HEK293T (cell line): ENCODE data around the gene PRAME.

Source experiments
- HDGF ChIP-seq: fragments of 450-650 bp; IDR thresholded peaks from 2 replicates; pipeline ENCODE4 v1.6.1; 2017; ENCODE audit warnings: antibody characterized with exemption, borderline replicate concordance
- L3MBTL2 ChIP-seq: fragments of 450-650 bp; conservative IDR thresholded peaks from 2 replicates; pipeline ENCODE4 v1.6.1; 2016; ENCODE audit warnings: mild to moderate bottlenecking
- PKNOX1 ChIP-seq: fragments of 450-650 bp; IDR thresholded peaks from 2 replicates; pipeline ENCODE4 v1.6.1; 2016
- SP1 ChIP-seq: fragments of 450-650 bp; IDR thresholded peaks from 2 replicates; pipeline ENCODE4 v1.6.1; 2017

DNA sequence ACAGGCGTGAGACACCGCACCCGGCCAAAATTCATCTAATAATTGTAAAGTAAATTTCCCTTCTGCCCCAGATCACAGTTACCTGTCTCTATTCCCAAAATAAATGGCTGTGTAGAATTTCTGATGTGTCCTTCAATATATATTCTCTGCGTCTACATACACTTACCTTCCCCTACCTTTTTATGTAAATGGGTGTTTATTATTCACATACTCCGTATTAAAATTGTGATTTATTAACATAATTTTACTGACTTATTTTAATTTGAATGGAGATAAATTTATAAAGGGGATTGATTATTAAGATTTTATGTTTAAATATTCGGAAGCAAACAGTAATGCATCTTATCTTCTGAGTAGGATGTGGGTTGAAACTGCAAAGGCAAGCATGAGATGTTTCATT, 22.6 kb downstream of the PRAME start:
- no peak for TF ChIP-seq HDGF
- no peak for TF ChIP-seq PKNOX1
- no peak for TF ChIP-seq SP1
- TF ChIP-seq L3MBTL2 = no peak
